Hippocampal formation (tissue), 2 donors: ENCODE data around the gene INO80E.
"Not testable (repeated sequence)": the region's sequence is repeated elsewhere in the genome, so short reads cannot be mapped to it uniquely, and the experiment has no call there.

Source experiments
- DNase-seq, 2 donors: peaks; one replicate each; lab custom pipeline; 2025; lab: John Stamatoyannopoulos, UW

The INO80E gene

DNA sequence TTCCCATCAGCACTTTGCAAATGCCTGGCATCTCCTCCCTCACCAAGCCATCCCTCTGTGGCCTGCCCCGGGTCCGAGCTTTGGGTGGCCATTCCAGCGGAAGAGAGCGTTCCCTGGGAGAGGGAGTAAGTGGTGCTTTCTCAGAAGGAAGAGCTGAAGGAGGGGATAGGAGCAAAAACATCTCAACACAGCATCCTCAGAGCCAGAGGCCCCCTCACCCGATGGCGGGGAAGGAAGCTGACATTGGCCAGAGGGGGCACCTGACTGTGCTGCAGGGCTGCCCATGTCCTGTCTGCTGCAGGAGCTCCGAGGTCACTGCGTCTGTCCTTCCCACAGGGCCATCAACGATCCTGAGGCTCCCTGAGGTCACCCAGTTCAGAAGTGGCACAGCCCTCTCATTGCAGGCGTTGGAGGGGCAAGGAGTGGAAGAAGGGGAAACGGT lies 35.5 kb downstream of the INO80E start:
- no peak for DNase-seq

DNA sequence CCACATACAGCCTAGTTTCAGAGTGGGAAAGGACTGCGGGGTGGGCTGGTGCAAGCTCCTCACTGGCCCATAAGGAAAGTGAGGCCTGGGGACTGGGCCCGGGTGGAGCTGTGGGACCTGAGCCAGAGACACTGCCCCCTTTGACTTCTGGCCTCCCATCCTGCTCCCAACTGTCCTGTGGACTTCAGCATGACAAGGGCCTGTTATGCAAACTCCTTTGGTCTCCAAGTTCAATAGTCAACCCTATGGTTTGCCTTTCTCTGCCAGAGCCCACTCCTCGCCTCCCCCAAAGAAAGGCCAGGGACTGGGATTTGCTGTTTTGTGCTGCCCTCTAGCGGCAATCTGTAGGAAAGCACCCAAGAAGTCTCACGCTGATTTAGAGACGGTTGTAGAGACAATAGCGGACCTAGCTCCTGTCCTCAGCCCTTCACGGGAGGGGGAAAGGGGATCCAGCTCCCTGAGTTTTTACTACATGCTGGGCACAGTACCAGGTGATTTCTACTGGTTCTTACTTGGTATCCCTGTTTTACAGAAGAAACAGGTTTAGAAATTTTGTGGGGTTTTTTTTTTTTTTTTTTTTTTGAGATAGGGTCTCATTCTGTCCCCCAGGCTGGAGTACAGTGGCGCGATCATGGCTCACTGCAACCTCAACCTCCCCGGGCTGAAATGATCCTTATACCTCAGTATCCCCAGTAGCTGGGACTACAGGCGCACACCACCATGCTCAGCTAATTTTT lies 36.2 kb downstream of the INO80E start:
- DNase-seq: peak in 1 of 2 donors; percentile 31

DNA sequence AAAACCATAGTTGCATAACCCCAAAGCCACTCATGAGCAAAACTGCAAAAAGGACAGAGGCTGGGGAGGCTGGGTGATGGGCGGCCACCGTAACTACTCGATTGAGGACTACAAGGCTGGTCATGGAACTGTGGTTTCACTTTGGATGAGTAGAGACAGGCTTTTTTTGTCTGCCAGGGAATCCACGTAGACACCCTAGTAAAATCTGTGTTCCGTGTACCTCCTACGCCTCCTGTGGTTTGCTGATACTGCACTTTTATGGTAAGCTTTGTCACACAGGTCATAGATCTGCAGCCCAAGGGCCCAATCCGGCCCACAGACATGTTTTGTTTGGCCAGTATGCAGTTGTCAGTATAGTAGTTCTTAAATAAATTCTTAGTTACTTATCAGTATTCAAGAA lies 37.2 kb downstream of the INO80E start:
- no peak for DNase-seq

DNA sequence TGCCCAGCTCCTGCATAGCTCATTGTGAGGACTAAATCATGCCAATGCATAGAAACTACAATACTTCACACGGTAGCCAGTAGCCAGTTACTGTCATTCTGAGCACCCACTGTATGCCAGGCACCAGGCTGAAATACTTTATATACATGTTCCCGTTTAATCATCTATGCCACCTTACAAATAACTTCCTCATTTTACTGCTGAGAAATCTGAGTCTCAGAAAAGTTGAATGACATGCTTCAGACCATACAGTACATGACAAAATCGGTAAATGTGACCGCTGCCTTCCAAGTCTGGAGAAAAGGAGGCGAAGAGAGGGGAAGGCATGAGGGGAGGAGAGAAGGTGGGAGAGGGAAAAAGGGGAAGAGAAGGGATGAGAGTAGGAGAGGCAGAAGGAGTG lies 44.2 kb downstream of the INO80E start:
- no peak for DNase-seq

DNA sequence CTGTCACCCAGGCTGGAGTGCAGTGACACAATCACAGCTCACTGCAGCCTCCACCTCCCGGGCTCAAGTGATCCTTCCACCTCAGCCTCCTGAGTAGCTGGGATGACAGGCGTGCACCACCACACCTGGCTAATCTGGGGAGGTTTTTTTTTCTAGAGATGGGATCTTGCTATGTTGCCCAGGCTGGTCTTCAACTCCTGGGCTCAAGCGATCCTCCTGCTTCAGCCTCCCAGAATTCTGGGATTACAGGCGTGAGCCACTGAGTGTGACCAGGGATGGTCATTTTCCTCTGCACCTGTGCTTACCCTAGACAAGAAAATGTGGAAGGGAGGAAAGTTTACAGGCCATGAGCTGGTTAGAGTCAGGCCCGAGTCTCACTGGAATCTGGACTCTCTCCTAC lies 44.6 kb downstream of the INO80E start:
- not testable (repeated sequence) for DNase-seq

DNA sequence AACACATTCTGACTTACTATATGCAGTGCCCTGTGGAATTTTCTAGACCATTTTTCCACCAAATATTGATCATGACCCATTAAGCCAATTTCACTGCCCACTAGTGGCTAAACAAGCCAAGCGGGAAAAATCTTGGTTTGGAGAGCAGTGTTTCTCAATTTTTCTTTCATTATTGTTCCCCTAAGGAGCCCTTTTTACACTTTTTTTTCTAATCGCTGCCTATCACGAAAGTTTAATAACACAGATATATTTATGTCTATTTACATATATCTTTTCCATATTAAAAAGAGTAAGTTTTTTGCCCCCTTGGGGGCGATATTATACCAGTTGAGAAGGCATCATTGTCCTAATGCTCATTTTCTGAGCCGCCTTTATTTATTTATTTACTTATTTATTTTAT lies 45.8 kb downstream of the INO80E start:
- no peak for DNase-seq

DNA sequence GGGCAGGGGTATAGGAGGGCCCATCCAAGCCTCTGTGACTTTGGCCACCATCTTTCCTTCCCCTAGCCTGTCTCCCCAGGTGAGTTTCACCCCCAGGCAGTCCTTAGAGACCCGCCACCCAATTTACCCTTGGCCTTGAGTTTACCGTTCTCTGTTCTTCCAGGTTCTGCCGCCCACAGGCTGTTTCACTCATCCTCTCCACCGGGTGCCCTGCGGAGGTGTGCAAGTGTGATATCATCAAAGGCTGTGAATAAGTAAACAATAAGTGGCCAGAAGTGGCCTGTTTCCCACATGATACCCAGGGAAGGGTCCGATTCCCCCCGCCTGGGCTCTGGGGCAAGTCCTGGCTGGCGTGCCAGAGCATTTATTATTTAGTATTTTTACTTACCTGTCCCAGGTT lies 50.1 kb downstream of the INO80E start:
- no peak for DNase-seq

DNA sequence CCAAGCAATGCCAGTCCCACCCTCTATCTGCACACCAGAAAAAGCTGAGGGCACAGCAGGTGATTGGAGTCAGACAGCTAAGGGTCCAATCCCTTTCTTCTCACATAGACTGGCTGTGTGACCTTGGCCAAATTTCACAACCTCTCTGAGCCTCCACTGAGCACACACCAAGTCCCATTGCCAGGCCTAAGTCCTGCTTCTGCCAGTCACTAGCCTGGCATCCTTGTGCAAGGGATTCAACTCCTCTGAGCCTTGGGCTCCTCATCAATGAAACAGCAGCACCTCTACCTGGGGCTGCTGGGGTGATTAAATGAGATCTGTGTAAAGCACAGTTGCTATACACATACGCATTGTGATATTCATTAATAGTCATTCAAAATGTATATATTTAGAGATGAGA lies 50.5 kb downstream of the INO80E start:
- DNase-seq: no peak

DNA sequence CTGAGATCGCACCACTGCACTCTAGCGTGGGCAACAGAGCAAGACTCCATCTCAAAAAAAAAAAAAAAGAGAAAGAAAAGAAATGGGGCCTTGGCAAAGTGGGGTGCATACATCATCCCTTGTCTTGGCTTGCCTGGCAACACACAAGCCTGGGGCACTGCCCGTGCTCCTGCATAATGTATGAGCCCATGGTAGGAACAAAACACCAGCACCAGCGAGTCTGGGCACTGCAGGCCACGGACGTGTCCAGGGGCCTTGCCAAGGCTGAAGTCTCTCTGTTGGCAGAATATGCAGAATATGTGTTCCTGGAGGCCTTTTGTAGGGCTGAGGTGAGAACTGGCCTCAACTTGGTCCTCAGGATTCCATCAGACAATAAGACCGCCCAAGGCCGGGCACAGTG lies 53.8 kb downstream of the INO80E start:
- peak; percentile 45 to 51 for DNase-seq

DNA sequence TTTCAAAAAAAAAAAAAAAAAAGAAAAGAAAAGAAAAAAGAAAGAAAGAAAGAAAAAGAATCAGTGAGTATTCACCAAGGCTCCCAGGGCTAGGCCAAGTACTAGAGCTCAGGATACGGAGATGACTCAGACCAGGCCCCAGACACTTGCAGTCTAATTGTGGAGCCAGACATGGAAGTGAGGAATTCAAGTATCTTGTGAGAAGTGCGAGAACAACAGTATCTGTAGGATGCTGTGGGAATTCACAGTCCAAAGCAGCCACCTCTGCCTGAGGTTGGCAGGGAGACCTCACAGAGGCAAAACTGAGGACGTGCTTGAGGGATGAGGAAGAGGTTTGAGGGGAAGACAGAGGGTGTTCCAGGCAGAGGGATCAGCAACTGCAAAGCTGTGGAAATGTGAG lies 55.5 kb downstream of the INO80E start:
- no peak for DNase-seq

DNA sequence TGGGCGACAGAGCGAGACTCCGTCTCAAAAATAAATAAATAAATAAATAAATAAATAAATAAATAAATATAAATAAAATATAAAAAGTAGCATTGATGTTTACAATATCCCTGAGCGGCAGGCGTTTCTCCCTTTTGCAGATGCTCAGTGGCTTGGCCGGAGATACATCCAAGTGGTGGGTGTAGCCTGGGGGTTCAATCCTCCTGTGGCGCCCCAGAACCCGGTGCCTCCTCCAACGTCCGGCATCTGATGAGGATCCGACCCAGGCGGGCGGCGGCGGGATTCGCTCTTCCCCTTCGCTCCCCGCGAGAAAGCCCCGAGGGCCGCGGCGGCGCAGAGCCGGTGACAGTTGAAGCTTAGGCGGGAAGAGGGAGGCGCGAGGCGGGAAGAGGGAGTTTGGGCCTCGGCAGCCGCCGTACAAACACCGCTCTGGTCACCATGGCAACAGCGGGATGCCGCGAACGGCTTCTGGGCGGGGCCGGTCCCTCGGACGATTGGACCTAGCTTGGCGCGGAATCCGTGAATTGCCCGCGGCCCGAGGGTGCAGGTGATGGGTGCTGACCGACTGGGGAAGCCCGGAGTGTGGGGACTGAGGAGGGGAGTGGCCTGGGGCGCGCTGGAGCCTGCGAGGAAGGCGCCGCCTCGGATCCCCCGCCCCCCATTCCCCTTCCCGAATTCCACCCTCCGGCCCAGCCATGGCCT lies 56.8 kb downstream of the INO80E start:
- DNase-seq: peak; percentile 74 to 84

DNA sequence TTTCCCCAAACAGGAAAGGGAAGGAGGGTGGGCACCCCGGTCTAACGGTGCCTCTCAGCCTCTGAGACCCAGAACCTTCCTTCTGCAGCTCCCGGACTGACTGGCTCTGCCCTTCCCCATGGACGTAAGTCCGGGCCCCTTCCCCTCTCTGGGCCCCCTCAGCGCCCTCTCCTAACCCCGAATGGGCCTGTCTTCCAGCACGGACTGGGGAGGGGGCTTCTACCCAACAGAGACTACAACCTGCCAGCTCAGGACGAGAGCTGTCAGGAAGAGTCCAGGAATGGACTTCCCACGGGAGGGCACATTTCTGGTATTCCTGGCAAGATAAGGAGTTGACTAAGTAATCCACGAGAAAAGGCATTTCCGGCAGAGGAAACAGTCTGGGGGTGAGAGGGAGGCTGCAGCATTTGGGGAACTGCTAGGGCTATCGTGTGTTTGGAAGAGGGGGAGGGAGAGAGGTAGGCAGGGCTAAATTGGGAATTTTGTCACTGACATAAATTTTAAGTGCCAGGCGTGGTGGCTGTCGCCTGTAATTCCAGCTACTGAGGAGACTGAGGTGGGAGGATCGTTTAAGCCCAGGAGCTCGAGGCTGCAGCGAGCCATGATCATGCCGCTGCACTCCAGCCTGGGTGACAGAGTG lies 57.5 kb downstream of the INO80E start:
- DNase-seq: no peak

DNA sequence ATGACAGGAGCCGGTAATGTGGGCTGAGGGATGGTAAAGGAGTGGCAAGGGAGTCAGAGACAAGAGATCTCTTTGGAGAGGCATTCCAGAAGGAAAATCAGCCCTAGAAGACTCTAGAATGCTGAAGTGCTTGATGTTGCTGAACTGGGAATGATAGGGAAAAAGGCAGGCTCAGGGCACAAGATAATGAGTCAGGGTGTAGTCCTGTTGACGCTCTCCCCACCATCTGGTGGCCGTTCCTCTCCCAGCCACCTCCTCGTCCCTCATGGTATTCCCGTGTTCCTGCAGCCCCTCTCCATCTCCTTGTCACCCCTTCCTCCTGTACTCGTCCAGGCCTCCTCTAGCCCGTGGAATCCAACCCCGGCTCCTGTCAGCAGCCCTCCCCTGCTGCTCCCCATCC lies 58.4 kb downstream of the INO80E start:
- no peak for DNase-seq

DNA sequence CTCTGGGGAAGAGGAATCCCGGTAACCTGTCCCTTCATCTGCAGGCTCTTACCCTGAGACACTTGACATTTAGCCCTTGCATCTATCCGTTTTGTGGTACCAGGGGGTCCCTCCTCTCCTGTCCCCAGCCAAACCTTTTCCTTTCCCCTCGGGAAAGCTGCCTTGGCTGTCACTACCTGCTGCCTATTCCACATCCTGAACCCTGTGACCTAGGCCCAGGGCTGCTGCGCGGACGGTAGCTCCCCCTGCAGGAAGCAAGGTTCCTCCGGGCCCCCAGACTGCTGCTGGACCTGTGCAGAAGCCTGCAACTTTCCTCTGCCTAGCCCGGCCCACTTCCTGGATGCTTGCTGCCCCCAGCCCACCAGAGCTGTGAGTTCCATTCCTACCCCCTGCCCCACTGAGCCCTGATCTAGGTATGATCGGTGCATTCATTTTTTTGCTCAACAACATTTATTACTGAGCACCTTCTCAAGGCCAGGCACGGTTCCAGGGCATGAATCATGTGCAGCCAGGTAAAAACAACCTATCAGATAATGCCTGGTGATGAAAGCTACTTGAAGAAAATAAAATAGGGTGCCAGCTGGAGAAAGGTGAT lies 59.0 kb downstream of the INO80E start:
- no peak for DNase-seq
